Effector CD8-positive, alpha-beta T cell (primary cell): Measurements from ENCODE around the gene OSBPL1A.

ENCODE experiments used
- DNase-seq: peaks from one replicate; lab custom pipeline; 2025; lab: John Stamatoyannopoulos, UW

Gene OSBPL1A

GRCh38 chr18:24341361-24341760 lies 56.3 kb downstream of the OSBPL1A start:
- DNase-seq, result no peak

- DNase-seq, result no peak
Observed at GRCh38 chr18:24333084-24333483, 64.5 kb downstream of the OSBPL1A start.

GRCh38 chr18:24326211-24326610 lies 71.4 kb downstream of the OSBPL1A start:
- DNase-seq, result no peak

DNA sequence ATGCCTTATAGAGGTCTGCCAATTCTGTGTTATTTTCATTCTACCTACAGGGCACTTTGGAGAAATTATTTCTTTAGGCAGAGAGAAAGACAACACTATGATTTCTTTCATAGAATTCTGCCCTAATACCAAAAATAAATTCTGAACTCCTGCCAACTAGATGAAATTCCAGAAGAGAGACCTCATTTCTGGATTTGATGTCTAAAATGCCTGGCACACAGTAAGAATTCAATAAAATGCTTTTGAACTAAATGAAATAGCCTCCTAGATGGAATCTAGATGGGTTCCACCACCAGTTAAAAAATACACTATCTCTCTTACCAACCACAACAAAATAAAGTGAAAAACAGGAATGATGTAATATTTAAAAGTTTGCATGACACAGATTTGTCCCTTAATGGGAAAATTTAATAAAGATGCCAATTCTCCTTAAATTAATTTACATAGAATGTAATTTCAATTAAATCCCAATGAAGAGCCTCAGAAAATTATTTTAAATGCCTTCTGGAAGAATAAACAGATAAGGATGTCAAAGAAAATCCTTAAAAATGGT lies 75.0 kb downstream of the OSBPL1A start:
- DNase-seq, result no peak

DNA sequence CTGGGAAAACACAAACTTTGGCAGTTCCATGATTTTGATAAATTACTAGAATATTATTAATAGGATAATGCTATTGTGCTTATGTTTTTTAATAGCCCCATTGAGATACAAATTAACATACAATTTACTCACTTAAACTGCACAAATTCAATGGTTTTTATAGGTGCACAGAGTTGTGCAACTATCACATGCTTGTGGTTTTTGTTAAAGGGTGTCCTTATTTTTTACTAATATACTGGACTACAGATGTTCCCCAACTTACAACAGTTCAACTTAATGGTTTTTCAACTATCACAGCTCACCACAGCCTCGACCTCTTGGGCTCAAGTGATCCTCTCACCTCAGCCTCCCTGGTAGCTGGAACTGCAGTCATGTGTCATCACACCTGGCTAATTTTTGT lies 76.6 kb downstream of the OSBPL1A start:
- no peak for DNase-seq

DNA sequence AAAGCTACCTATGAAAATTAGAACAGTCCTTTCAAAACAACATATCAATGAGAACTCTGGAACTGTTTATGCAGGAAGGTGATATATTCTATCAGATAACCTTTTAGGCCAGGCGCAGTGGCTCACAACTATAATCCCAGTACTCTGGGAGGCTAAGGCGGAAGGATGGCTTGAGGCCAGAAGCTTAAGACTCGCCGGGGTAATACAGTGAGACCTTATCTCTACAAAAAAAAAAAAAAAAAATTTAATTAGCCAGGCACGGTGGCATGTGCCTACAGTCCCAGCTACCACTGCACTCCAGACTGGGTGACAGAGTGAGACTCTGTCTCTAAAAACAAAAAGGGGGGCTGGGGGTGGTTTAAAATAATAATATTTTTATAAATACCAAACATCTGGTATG lies 77.9 kb downstream of the OSBPL1A start:
- no peak for DNase-seq

GRCh38 chr18:24317370-24317769 lies 80.3 kb downstream of the OSBPL1A start:
- no peak for DNase-seq

DNA sequence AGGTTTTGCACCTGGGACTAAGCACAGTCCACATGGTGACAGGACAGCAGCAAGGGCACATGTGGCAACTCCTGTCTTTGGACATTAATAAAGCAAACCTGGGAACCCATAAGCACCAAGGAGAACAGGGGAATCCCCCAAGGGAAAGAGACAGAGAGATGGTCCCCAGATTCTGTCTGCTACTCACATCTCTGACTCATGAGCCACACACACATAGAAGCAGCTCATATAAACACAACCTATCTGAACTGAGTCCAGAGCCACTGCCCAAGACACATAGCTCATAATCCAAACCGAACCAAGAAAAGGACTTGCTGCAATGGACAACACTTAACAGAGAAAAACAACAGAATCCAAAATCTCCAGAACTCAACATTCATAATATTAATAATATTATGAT lies 82.5 kb downstream of the OSBPL1A start:
- no peak for DNase-seq

DNA sequence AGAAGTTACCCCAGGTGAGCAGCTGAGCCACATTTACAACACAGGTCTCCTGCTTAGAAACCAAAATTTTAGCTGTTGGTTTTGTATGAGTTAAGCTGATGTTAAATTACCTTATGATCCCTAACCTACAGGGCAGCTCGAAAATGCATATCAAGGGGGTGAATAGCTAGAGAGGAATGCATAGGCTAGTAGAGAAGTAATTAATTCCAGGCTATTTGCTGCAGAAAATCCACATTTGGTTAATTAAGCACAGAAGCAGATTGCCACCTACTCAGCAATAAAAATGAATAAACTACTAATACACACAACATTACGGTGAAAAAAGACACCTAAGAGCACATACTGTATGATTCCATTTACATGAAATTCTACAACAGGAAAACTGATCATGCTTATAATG lies 91.4 kb downstream of the OSBPL1A start:
- no peak for DNase-seq

DNA sequence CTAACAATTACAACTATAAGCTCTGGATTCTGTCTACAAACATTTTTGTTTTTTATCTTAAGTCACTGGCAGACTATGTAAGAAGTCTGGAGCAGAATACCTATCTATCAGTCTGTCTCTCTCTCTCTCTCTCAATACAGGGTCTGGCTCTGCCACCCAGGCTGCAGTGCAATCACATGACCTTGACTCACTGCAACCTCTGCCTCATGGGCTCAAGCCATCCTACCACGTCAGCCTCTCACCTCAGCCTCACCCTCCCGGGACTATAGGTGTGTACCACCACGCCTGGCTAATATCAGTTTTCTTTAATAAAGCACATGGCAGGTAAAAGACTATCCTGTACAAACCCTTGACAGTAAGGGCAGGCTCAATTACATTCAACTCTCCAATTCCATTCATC lies 96.9 kb downstream of the OSBPL1A start:
- no peak for DNase-seq

GRCh38 chr18:24296276-24296675 lies 101.3 kb downstream of the OSBPL1A start:
- DNase-seq, result no peak

GRCh38 chr18:24293254-24293653 lies 104.4 kb downstream of the OSBPL1A start:
- DNase-seq, result no peak

- no peak for DNase-seq
Observed at GRCh38 chr18:24278591-24278990, 119.0 kb downstream of the OSBPL1A start.

GRCh38 chr18:24277516-24278195 lies 120.0 kb downstream of the OSBPL1A start:
- DNase-seq, result no peak

GRCh38 chr18:24276994-24277393 lies 120.6 kb downstream of the OSBPL1A start:
- DNase-seq, result no peak

DNA sequence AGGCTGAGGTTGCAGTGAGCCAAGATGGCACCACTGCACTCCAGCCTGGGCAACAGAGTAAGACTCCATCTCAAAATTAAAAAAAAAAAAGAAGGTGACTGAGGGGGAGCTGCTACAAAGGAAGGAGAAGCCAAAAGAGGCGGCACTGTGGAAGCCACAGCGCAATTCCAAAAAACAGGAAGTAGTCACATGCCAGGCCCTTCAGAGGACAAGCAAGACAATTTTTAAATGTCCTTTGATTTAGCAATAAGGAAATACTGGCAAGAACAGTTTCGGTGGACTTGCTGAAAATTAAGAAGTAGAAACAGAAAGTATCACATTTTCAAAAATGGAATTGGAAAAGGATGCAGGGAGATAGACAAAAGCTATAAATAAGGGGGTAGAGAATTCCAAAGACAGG lies 122.8 kb downstream of the OSBPL1A start:
- no peak for DNase-seq

DNA sequence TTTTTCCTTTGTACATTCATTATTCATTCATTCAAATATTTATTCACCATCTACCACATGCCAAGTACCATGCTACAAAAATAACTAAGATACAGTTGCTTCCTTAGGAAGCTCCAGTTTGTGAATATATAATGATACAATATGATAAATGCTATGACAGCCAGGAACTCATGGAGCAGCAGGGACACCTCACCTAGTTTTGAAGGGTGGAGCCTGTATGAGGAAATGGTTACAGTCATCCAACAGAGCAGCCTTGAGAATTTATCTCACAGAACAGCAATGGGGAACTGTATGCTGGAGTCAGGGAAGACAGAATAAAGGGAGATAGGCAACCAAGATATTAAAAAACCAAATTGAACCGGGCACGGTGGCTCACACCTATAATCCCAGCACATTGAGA lies 124.0 kb downstream of the OSBPL1A start:
- DNase-seq, result no peak

GRCh38 chr18:24272229-24272525 lies 125.4 kb downstream of the OSBPL1A start:
- DNase-seq, result no peak

GRCh38 chr18:24271381-24272228 lies 126.0 kb downstream of the OSBPL1A start:
- DNase-seq, result no peak

GRCh38 chr18:24270937-24271380 lies 126.7 kb downstream of the OSBPL1A start:
- no peak for DNase-seq

DNA sequence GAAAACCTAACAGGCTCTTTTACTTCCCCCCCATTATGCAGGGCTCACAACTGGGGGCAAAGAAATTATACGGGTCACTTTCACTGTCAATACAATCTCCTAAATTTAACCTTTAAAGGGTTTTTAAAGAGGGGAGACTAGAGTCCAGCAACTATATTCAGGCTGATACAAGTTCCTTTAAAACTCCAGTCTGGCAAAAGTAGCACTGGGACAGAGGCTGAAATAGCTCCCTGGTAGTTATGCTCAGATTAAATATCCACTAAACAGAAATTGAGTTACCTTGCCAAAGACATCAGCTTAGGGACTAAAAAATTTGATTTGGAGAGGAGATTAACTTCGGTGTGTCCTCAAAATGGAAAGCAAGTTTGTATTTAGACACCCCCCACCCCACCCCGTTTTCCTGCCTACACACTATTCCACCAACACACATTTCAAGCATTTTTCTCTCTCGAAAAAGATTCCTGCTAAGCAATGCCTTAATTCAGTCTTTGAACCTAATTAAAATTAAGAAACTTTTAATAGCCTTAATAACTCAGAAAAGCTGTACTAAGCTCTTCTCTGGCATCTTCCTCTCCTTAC lies 127.2 kb downstream of the OSBPL1A start:
- no peak for DNase-seq

DNA sequence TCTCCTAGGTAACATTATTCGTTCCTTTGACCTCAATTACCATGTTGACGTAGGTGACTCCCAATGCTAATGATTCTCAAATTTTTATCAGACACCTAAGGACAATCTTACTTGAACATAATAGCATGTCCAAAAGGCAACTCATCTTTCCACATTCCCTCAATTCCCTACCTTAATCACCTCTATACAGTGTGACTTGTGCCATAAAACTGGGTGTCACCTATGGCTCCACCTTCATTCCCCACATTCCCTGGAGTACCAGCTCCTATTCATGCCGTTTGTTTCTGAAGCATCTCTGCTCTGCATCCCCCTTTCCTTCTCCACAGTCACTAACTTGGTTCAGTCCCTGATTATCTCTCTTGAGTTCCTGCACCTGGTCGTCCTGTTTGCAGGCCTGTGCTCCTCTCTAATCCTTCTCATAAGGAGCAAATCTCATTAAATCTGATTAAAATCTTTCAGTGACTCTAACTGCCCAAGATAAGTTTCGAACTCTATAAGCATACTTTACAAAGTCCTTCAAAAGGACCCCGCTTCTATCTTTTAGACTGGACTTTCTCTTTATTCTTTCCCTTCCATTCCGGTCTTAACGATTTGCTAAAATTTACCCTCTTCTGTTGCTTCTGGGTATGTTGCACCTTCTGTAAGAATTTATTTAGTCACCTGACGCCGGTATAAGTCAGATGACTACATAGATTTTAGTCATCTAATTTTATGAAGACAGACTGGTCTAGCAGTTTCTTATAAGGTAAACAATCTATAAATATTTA lies 128.7 kb downstream of the OSBPL1A start:
- DNase-seq, result no peak
